H1 (cell line): ENCODE measurements around the gene POLR1C. TPM values are rescaled to one million over a fixed set of nuclear protein-coding genes. Genes with fewer than 3 reads are reported as not detected.

Experiments used
- CTCF ChIA-PET: fragments of 300-600 bp; sonication (Branson Sonifier 250); formaldehyde crosslinking; loops from one replicate; lab custom pipeline; 2021; ENCODE audit not compliant: partially characterized antibody; lab: Charles Lee
- POLR2A ChIA-PET: fragments of 300-600 bp; sonication (Branson Sonifier 250); formaldehyde crosslinking; loops from one replicate; lab custom pipeline; 2021; ENCODE audit warnings: inconsistent platforms; ENCODE audit not compliant: partially characterized antibody; lab: Charles Lee
- DNase-seq, 2 experiments: peaks; one replicate each; pipeline versions ENCODE4 v3.0.0 to v3.0.0-alpha.2; 2010 to 2022; ENCODE audit warnings: low spot score in 2 of 2, low read depth in 1 of 2, mixed read lengths in 1 of 2
- FAIRE-seq: peaks from 2 replicates; lab custom pipeline; 2011; peaks lifted over from hg19 to GRCh38; lab: Jason Lieb, UNC
- H2AFZ ChIP-seq: 2 replicates; pipeline ENCODE4 v1.8.1; 2012; ENCODE audit warnings: low read length, inconsistent platforms
- H2AK5ac ChIP-seq: 2 replicates; pipeline ENCODE4 v1.6.1; 2013; ENCODE audit warnings: low read depth, low read length
- H2BK120ac ChIP-seq: replicated peaks from 2 replicates; pipeline ENCODE3; 2013; ENCODE audit warnings: low read depth, low read length, inconsistent platforms
- H2BK12ac ChIP-seq: 2 replicates; pipeline ENCODE4 v1.6.1; 2013; ENCODE audit warnings: low read depth, low read length
- H2BK15ac ChIP-seq: 2 replicates; pipeline ENCODE4 v1.6.1; 2013; ENCODE audit warnings: low read length
- H2BK20ac ChIP-seq: 2 replicates; pipeline ENCODE4 v1.6.1; 2013; ENCODE audit warnings: low read length
- H2BK5ac ChIP-seq: 2 replicates; pipeline ENCODE4 v1.6.1; 2013; ENCODE audit warnings: low read depth, low read length
- H3K14ac ChIP-seq: 2 replicates; pipeline ENCODE4 v1.6.1; 2013; ENCODE audit warnings: inconsistent platforms; ENCODE audit not compliant: insufficient read length
- H3K18ac ChIP-seq: 2 replicates; pipeline ENCODE4 v1.6.1; 2013; ENCODE audit warnings: low read length; ENCODE audit errors: extremely low read depth
- H3K23ac ChIP-seq: 2 replicates; pipeline ENCODE4 v1.6.1; 2013; ENCODE audit warnings: inconsistent platforms; ENCODE audit not compliant: insufficient read length
- H3K23me2 ChIP-seq: 2 replicates; pipeline ENCODE4 v1.6.1; 2013; ENCODE audit warnings: low read depth, low read length
- H3K27ac ChIP-seq: 2 replicates; pipeline ENCODE4 v1.6.1; 2011; ENCODE audit warnings: low read depth, low read length, inconsistent platforms
- H3K27me3 ChIP-seq, 4 experiments: replicated peaks in 1 of 4; 1 replicate in 1 of 4; 2 replicates in 3 of 4; pipeline versions ENCODE4 v1.6.1 to v1.8.1; 2011 to 2013; ENCODE audit warnings: low read length in 3 of 4, mild to moderate bottlenecking in 3 of 4, inconsistent platforms in 2 of 4, mixed read lengths in 2 of 4, moderate library complexity in 1 of 4; ENCODE audit not compliant: control insufficient read depth in 3 of 4, insufficient read depth in 3 of 4; ENCODE audit errors: extremely low read depth in 1 of 4
- H3K36me3 ChIP-seq, 4 experiments: 2 replicates each; pipeline versions ENCODE4 v1.6.1 to v1.8.1; 2011 to 2013; ENCODE audit warnings: mild to moderate bottlenecking in 4 of 4, low read length in 3 of 4, moderate library complexity in 2 of 4, control low read depth in 1 of 4, inconsistent platforms in 1 of 4; ENCODE audit not compliant: insufficient read depth in 4 of 4, control insufficient read depth in 2 of 4
- H3K4ac ChIP-seq: replicated peaks from 2 replicates; pipeline ENCODE3; 2013; ENCODE audit warnings: low read length, low read depth, mixed read lengths, inconsistent platforms; ENCODE audit not compliant: insufficient read length
- H3K4me1 ChIP-seq, 4 experiments: replicated peaks in 1 of 4; 1 replicate in 1 of 4; 2 replicates in 3 of 4; pipeline versions ENCODE4 v1.6.1 to v1.8.1; 2011 to 2013; ENCODE audit warnings: low read length in 3 of 4, inconsistent platforms in 2 of 4, mixed read lengths in 1 of 4; ENCODE audit not compliant: insufficient read depth in 4 of 4, control insufficient read depth in 3 of 4
- H3K4me2 ChIP-seq, 2 experiments: 2 replicates each; pipeline versions ENCODE4 v1.6.1 to v1.8.1; 2011 to 2013; ENCODE audit warnings: low read depth in 2 of 2, low read length in 2 of 2, control low read depth in 1 of 2, inconsistent platforms in 1 of 2, mild to moderate bottlenecking in 1 of 2; ENCODE audit not compliant: insufficient read depth in 1 of 2
- H3K4me3 ChIP-seq, 4 experiments: fragments of 200-600, 300-600 bp in 1 of 4; sonication (generic), shearing (Covaris generic), sonication (Bioruptor Twin) in 1 of 4; 2 replicates each; pipeline versions ENCODE4 v1.5.1 to v1.8.1; 2011 to 2016; ENCODE audit warnings: low read length in 4 of 4, low read depth in 3 of 4, control low read depth in 2 of 4, inconsistent platforms in 2 of 4, mild to moderate bottlenecking in 2 of 4, mixed read lengths in 1 of 4, moderate library complexity in 1 of 4; ENCODE audit not compliant: insufficient read depth in 2 of 4; ENCODE audit errors: extremely low read depth in 1 of 4
- H3K56ac ChIP-seq: replicated peaks from 2 replicates; pipeline ENCODE3; 2013; ENCODE audit warnings: low read depth, mild to moderate bottlenecking, mixed read lengths, low read length, inconsistent platforms; ENCODE audit not compliant: insufficient read length
- H3K79me1 ChIP-seq: 2 replicates; pipeline ENCODE4 v1.6.1; 2013; ENCODE audit warnings: low read depth, low read length, control low read depth
- H3K79me2 ChIP-seq, 2 experiments: 2 replicates each; pipeline versions ENCODE4 v1.6.1 to v1.8.1; 2012 to 2013; ENCODE audit warnings: low read length in 2 of 2, mild to moderate bottlenecking in 2 of 2, inconsistent platforms in 1 of 2; ENCODE audit not compliant: insufficient read depth in 2 of 2, control insufficient read depth in 1 of 2
- H3K9ac ChIP-seq, 4 experiments: replicated peaks in 1 of 4; 1 replicate in 1 of 4; 2 replicates in 3 of 4; pipeline versions ENCODE4 v1.6.1 to v1.8.1; 2011 to 2013; ENCODE audit warnings: low read depth in 3 of 4, low read length in 3 of 4, control low read depth in 2 of 4, mild to moderate bottlenecking in 2 of 4, moderate library complexity in 2 of 4, inconsistent platforms in 1 of 4; ENCODE audit errors: extremely low read depth in 1 of 4
- H3K9me3 ChIP-seq, 2 experiments: 2 replicates each; pipeline versions ENCODE4 v1.6.1 to v1.8.1; 2012 to 2013; ENCODE audit warnings: mild to moderate bottlenecking in 2 of 2, moderate library complexity in 2 of 2, control low read depth in 1 of 2, inconsistent platforms in 1 of 2, low read depth in 1 of 2, low read length in 1 of 2, mixed read lengths in 1 of 2; ENCODE audit not compliant: insufficient read depth in 2 of 2
- H4K20me1 ChIP-seq, 2 experiments: replicated peaks in 1 of 2; 2 replicates each; pipeline versions ENCODE3 to v1.8.1; 2011 to 2013; ENCODE audit warnings: inconsistent platforms in 2 of 2, low read length in 2 of 2, mild to moderate bottlenecking in 1 of 2; ENCODE audit not compliant: insufficient read depth in 2 of 2, control insufficient read depth in 1 of 2
- H4K5ac ChIP-seq: 2 replicates; pipeline ENCODE4 v1.6.1; 2013; ENCODE audit warnings: low read length, low read depth, mixed read lengths, inconsistent platforms; ENCODE audit not compliant: insufficient read length
- H4K8ac ChIP-seq: 2 replicates; pipeline ENCODE4 v1.8.0; 2013; ENCODE audit warnings: mild to moderate bottlenecking, moderate library complexity, low read length, inconsistent platforms; ENCODE audit not compliant: insufficient read depth; ENCODE audit errors: extremely low read depth
- H4K91ac ChIP-seq: replicated peaks from 2 replicates; pipeline ENCODE3; 2013; ENCODE audit warnings: low read length, mixed read lengths, inconsistent platforms; ENCODE audit not compliant: insufficient read length
- CREB1 ChIP-seq: IDR thresholded peaks from 2 replicates; pipeline ENCODE4 v1.6.1; 2012; ENCODE audit warnings: inconsistent platforms
- E2F6 ChIP-seq: IDR thresholded peaks from 2 replicates; pipeline ENCODE4 v1.6.1; 2012; ENCODE audit warnings: inconsistent platforms
- KDM4A ChIP-seq: IDR thresholded peaks from one replicate; pipeline ENCODE4 v1.7.1; 2012; ENCODE audit warnings: low read depth, mild to moderate bottlenecking, moderate library complexity, low read length, inconsistent platforms; ENCODE audit not compliant: severe bottlenecking
- POU5F1 ChIP-seq: IDR thresholded peaks from 2 replicates; pipeline ENCODE4 v1.6.1; 2011; ENCODE audit warnings: low read depth, mild to moderate bottlenecking, low read length, moderate library complexity
- RNF2 ChIP-seq: fragments of 200-900, 300-1000 bp; sonication (generic); IDR thresholded peaks from 2 replicates; pipeline ENCODE4 v1.7.1; 2016; ENCODE audit warnings: borderline replicate concordance, low read depth, mild to moderate bottlenecking, antibody characterized with exemption, low read length; ENCODE audit not compliant: poor library complexity, severe bottlenecking; ENCODE audit errors: missing control alignments
- RXRA ChIP-seq: IDR thresholded peaks from 2 replicates; pipeline ENCODE4 v1.6.1; 2011; ENCODE audit warnings: low read depth, mild to moderate bottlenecking, low read length, moderate library complexity; ENCODE audit not compliant: insufficient read depth
- SIN3A ChIP-seq, 2 experiments: IDR thresholded peaks in 1 of 2; conservative IDR thresholded peaks in 1 of 2; 2 replicates each; pipeline ENCODE4 v1.6.1; 2011 to 2012; ENCODE audit warnings: low read length in 2 of 2, improper control_type of control experiment in 1 of 2, low read depth in 1 of 2, mild to moderate bottlenecking in 1 of 2
- SRF ChIP-seq: IDR thresholded peaks from 2 replicates; pipeline ENCODE4 v1.6.1; 2011; ENCODE audit warnings: mild to moderate bottlenecking, low read depth, low read length, moderate library complexity
- WGBS, 2 experiments: shearing (Covaris generic) in 1 of 2; methylation state at CpG; one replicate each; pipeline versions ENCODE4 v1.1.6 to v1.1.7; 2013 to 2015; ENCODE audit warnings: low lambda C conversion rate in 2 of 2, mixed read lengths in 2 of 2, inconsistent platforms in 1 of 2, low coverage in 1 of 2, missing lambda C conversion rate in 1 of 2; ENCODE audit not compliant: insufficient replicate concordance in 2 of 2, insufficient coverage in 1 of 2, insufficient read length in 1 of 2; ENCODE audit errors: extremely low coverage in 1 of 2, missing lambda C conversion rate in 1 of 2; 5-methylcytosine and 5-hydroxymethylcytosine counted together
- polyA plus RNA-seq, 7 experiments: library from polyadenylated mRNA; depleted of rRNA in 3 of 7; stranded (reverse) in 5 of 7; unstranded in 2 of 7; fragments of >200 nt in 5 of 7; fragments of 200-250 nt in 2 of 7; gene quantifications; 1 replicate in 5 of 7; 2 replicates in 1 of 7; 4 replicates in 1 of 7; pipeline versions ENCODE4 v1.2.1 to v1.2.3, GENCODE V29; 2011 to 2013; ENCODE audit warnings: missing spikeins in 2 of 7, mixed read lengths in 2 of 7
- total RNA-seq: library from RNA; stranded (reverse); fragmentation: NEBNext Ultra II Directional; extraction: Animal tissue kit (Norgen Biotek cat#: 25700); gene quantifications from 2 replicates; pipeline ENCODE4 v1.2.1, GENCODE V29; 2021

POLR1C gene
- total and polyA plus RNA-seq, 2 of the 8 experiments (the other 6 are each of a cell fraction or from before 2014, with no cell fraction given) = 42.9 to 49.6 TPM

GRCh38 chr6:43496370-43497128 lies 20.3 kb upstream of the POLR1C start:
- DNase-seq = peak in 1 of 2 experiments; percentile 72
- H2BK5ac ChIP-seq = no peak overlapping the region; the same call in 1 of the 2 replicates
- H2BK15ac ChIP-seq = no peak overlapping the region
- no peak overlapping the region for H3K27ac ChIP-seq
- H3K56ac ChIP-seq = no peak overlapping the region
- no peak overlapping the region for H2BK120ac ChIP-seq
- no peak overlapping the region for H2AK5ac ChIP-seq
- CTCF ChIA-PET = interaction anchor here (0.6 to 32.9 kb wide), 25 partner anchors 4 to 1196 kb away, joined by 3 to 536 read pairs (median 5); partner anchors contain the start of genes DLK2, DNPH1, LRRC73 and TJAP1
- peaks cover 19% of the 10 kb centered on the region; the same call in 1 of the 2 replicates for H3K79me1 ChIP-seq
- H3K79me2 ChIP-seq = peaks cover 4 to 41% of the 10 kb centered on the region in 2 experiments; a peak in 3 of 4 replicates
- H4K91ac ChIP-seq = no peak overlapping the region
- no peaks in the 10 kb centered on the region for H3K23me2 ChIP-seq
- H3K4me1 ChIP-seq = peaks cover 7 to 19% (median 11%) of the 10 kb centered on the region in 4 experiments
- H2BK12ac ChIP-seq = no peak overlapping the region
- FAIRE-seq = no peak
- H3K36me3 ChIP-seq = peaks cover 11 to 31% (median 22%) of the 10 kb centered on the region in 4 experiments; a peak in 7 of 8 replicates
- no peak overlapping the region for H2AFZ ChIP-seq
- no peak overlapping the region for H3K4ac ChIP-seq
- H3K9ac ChIP-seq = no peak overlapping the region
- no peaks in the 10 kb centered on the region for H3K9me3 ChIP-seq
- POLR2A ChIA-PET = interaction anchor here (0.7 to 5.6 kb wide), 12 partner anchors 9 to 53 kb away, joined by 3 to 27 read pairs (median 4); partner anchors contain the start of genes DLK2, LRRC73, POLR1C and TJAP1
- H2BK20ac ChIP-seq = no peak overlapping the region
- no peak overlapping the region for H3K23ac ChIP-seq
- no peak overlapping the region for H3K14ac ChIP-seq
- H3K4me3 ChIP-seq = no peak overlapping the region
- WGBS, 2 experiments = 66% methylated on average over 18 of the region's 18 CpGs; no CpG with 5 or more reads in 1 of the 2 experiments
- H3K4me2 ChIP-seq = peak overlapping the region in 1 of 2 experiments; percentile 18; a peak in 1 of 4 replicates
- H4K20me1 ChIP-seq = peaks cover 10 to 24% of the 10 kb centered on the region in 2 experiments
- no peaks in the 10 kb centered on the region for H3K27me3 ChIP-seq
- no peak overlapping the region for H4K5ac ChIP-seq
- no peak overlapping the region for H4K8ac ChIP-seq
- H3K18ac ChIP-seq = no peak overlapping the region
- TF ChIP-seq POU5F1 = no peak
- TF ChIP-seq RNF2 = no peak
- no peak for TF ChIP-seq RXRA
- no peak for TF ChIP-seq KDM4A
- 0 out of 2 replicates have a peak, but pooled peaks have one; percentile 16 for TF ChIP-seq CREB1
- peak; percentile 51; the same call in 1 of the 2 replicates for TF ChIP-seq E2F6
- peak in 1 of 2 experiments; percentile 72; a peak in 2 of 4 replicates for TF ChIP-seq SIN3A (conservative IDR thresholded peaks at IDR 0.05 in 1 of 2, IDR thresholded peaks at IDR 0.05 in 1 of 2; ENCODE audit: low read depth in 1 of 2, low read length in 2 of 2)
- no peak for TF ChIP-seq SRF
